Brain microvascular endothelial cell (primary cell): ENCODE measurements around the gene MYLK.

Source experiments
- DNase-seq: peaks from one replicate; pipeline ENCODE4 v3.0.0-alpha.2; 2020
- H3K27ac ChIP-seq: fragments of 250-450 bp; sonication (Bioruptor Pico); 2 replicates; pipeline ENCODE4 v1.5.1; 2020; ENCODE audit warnings: mild to moderate bottlenecking, moderate library complexity
- H3K27me3 ChIP-seq: fragments of 250-450 bp; sonication (Bioruptor Pico); replicated peaks from 2 replicates; pipeline ENCODE4 v1.5.1; 2020; ENCODE audit warnings: mild to moderate bottlenecking
- H3K36me3 ChIP-seq: fragments of 250-450 bp; sonication (Bioruptor Pico); replicated peaks from 2 replicates; pipeline ENCODE4 v1.5.1; 2020; ENCODE audit warnings: mild to moderate bottlenecking
- H3K4me3 ChIP-seq: 2 replicates; pipeline ENCODE4 v1.5.1; 2011; ENCODE audit warnings: low read depth, mild to moderate bottlenecking, control low read depth, low read length, moderate library complexity
- CTCF ChIP-seq: IDR thresholded peaks from 2 replicates; pipeline ENCODE4 v1.5.1; 2011; ENCODE audit warnings: low read depth, mild to moderate bottlenecking, moderate library complexity, low read length, control low read depth, inconsistent platforms; ENCODE audit errors: missing control alignments
- in situ Hi-C: cut with HindIII; loops from 2 replicates; pipeline ENCODE4 v1.10.0; 2017; ENCODE audit warnings: low sequenced_read_pairs, low pct_ligation_motif_present

Gene MYLK

GRCh38 chr3:123561188-123561587 lies 322.9 kb downstream of the MYLK start:
- Histone ChIP-seq H3K4me3 (no peak overlapping the region), H3K27ac (no peak overlapping the region), H3K36me3 (no peaks in the 10 kb centered on the region), H3K27me3 (no peaks in the 10 kb centered on the region)
- DNase-seq = no peak
- in situ Hi-C loops = no loop called here
- TF ChIP-seq CTCF = no peak
